Measurements from ENCODE around the gene PFDN2.

PFDN2 gene

GRCh38 chr1:161098210-161099068 lies 19.4 kb downstream of the PFDN2 start, which contains the start of gene KLHDC9:
Gene KLHDC9, plus strand, starts transcription at chr1:161098361. Its CDS starts 175 bp downstream, at chr1:161098536.
- TF ChIP-seq, protein P1, sequence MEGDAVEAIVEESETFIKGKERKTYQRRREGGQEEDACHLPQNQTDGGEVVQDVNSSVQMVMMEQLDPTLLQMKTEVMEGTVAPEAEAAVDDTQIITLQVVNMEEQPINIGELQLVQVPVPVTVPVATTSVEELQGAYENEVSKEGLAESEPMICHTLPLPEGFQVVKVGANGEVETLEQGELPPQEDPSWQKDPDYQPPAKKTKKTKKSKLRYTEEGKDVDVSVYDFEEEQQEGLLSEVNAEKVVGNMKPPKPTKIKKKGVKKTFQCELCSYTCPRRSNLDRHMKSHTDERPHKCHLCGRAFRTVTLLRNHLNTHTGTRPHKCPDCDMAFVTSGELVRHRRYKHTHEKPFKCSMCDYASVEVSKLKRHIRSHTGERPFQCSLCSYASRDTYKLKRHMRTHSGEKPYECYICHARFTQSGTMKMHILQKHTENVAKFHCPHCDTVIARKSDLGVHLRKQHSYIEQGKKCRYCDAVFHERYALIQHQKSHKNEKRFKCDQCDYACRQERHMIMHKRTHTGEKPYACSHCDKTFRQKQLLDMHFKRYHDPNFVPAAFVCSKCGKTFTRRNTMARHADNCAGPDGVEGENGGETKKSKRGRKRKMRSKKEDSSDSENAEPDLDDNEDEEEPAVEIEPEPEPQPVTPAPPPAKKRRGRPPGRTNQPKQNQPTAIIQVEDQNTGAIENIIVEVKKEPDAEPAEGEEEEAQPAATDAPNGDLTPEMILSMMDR (IDR thresholded peaks at IDR 0.05; ENCODE audit: insufficient read depth, missing control alignments), result no peak
- DNase-seq (ENCODE audit: insufficient read length, low spot score) (no peak), FAIRE-seq (no peak)

- FAIRE-seq (no peak), DNase-seq (ENCODE audit: insufficient read length, low spot score) (no peak)
- TF ChIP-seq, protein P1 (IDR thresholded peaks at IDR 0.05; ENCODE audit: insufficient read depth, missing control alignments), result no peak
Measured at GRCh38 chr1:161096530-161096929, 21.3 kb downstream of the PFDN2 start.

- no peak for DNase-seq (ENCODE audit: insufficient read length, low spot score)
- FAIRE-seq, result no peak
- TF ChIP-seq, protein P1 (IDR thresholded peaks at IDR 0.05; ENCODE audit: insufficient read depth, missing control alignments), result no peak
Measured at GRCh38 chr1:161096015-161096414, 21.8 kb downstream of the PFDN2 start.

DNA sequence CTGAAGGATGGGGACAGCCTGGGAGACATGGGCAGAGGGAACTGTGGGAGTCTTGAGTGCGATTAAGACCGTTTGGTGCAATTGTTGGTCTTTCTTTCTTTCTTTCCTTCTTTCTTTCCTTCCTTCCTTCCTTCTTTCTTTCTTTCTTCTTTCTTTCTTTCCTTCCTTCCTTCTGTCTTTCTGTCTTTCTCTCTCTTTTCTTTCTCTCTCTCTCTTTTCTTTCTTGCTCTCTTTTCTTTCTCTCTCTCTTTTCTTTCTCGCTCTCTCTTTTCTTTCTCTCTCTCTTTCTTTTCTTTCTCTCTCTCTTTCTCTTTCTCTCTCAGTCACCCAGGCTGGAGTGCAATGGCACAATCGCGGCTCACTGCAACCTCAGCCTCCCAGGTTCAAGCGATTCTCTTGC lies 22.6 kb downstream of the PFDN2 start:
- DNase-seq (ENCODE audit: insufficient read length, low spot score) (no peak), FAIRE-seq (no peak)
- TF ChIP-seq, protein P1 (IDR thresholded peaks at IDR 0.05; ENCODE audit: insufficient read depth, missing control alignments), result no peak

DNA sequence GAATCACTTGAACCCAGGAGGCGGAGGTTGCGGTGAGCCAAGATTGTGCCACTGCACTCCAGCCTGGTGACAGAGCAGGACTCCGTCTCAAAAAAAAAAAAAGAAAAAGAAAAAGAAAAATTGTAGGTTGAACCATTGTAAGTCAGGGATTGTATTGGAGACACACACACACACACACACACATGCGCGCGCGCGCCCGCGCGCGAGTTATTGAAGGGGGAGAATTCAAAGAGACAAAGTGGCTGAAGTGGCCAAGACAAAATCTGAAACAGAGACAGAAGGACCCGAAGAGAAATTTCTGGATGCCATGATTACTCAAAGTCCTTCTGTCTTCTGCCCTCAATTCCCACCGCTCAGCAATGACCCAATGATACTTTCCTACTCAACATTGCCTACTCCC lies 23.4 kb downstream of the PFDN2 start:
- DNase-seq (ENCODE audit: insufficient read length, low spot score), result no peak
- FAIRE-seq, result no peak
- TF ChIP-seq, protein P1 (IDR thresholded peaks at IDR 0.05; ENCODE audit: insufficient read depth, missing control alignments), result no peak

DNA sequence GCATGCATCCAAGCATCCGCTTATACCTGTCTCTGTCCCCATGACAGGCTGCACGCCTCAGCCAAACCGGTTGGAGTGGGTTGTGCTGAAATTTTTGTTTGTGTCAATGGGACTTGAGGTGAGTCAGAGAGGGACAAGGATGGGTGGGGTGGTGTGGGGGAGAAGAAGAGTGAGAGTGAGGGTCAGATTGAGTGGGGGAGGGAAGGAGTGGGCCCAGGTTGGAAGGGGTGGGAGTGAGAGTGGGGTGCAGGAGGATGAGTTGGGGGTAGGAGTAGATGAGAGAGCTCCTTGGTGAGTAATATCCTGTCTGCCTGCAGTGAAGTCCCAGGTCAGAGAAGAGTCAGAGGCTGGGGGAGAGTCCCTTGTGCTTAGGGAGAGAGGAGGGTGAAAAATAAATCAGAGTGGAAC lies 25.2 kb downstream of the PFDN2 start:
- TF ChIP-seq, protein P1 (IDR thresholded peaks at IDR 0.05; ENCODE audit: insufficient read depth, missing control alignments), result no peak
- no peak for DNase-seq (ENCODE audit: insufficient read length, low spot score)
- no peak for FAIRE-seq
